ENCODE data around the gene STIP1. TPM values are rescaled to one million over a fixed set of nuclear protein-coding genes. Genes with fewer than 3 reads are reported as not detected.

Gene STIP1
- total and polyA plus RNA-seq, 9 of the 15 experiments (the other 6 are each of a cell fraction or from before 2014, with no cell fraction given), result 58.1 to 465 (median 346) TPM

- peak overlapping the region in 1 of 2 experiments; percentile 43; a peak in 1 of 4 replicates for H3K9ac ChIP-seq (ENCODE audit: insufficient read depth in 1 of 2, low read depth in 2 of 2, low read length in 2 of 2)
- in situ Hi-C loops (cut with MboI), result no loop called here
- 95% methylated on average over 16 of the region's 30 CpGs for WGBS (ENCODE audit: insufficient coverage, low coverage, missing lambda C conversion rate)
- ATAC-seq, result no peak
- TF ChIP-seq RBFOX2 (IDR thresholded peaks at IDR 0.05; ENCODE audit: low read depth, low read length) (0 out of 2 replicates have a peak, but pooled peaks have one; percentile 45), ATF7 (IDR thresholded peaks at IDR 0.05) (no peak), POLR2G (IDR thresholded peaks at IDR 0.05; ENCODE audit: low read depth, low read length) (0 out of 2 replicates have a peak, but pooled peaks have one; percentile 11), HMG20B (CRISPR knock-in tag; IDR thresholded peaks at IDR 0.05) (no peak), NFRKB (IDR thresholded peaks at IDR 0.05; ENCODE audit: low read depth) (no peak)
- intact Hi-C loops (cut with micrococcal nuclease), result no loop called here
- H2AFZ ChIP-seq (ENCODE audit: low read depth, low read length), result no peak overlapping the region
- BruUV-seq (replicated peaks), result no TSS peak
- peaks cover 84% of the 10 kb centered on the region; the same call in 2 of the 3 replicates for H3K36me3 ChIP-seq (ENCODE audit: control insufficient read depth, insufficient read depth, low read length)
- H3K4me3 ChIP-seq, result no peak overlapping the region
- CTCF ChIA-PET (ENCODE audit: low intra/inter-chr PET ratio), result no interaction called here
- H3K9me1 ChIP-seq (ENCODE audit: control insufficient read depth, insufficient read depth, low read length), result peaks cover 8% of the 10 kb centered on the region
- H3K4me2 ChIP-seq (ENCODE audit: insufficient read depth, low read length), result no peak overlapping the region
- POLR2A ChIA-PET, result interaction anchor here (0.6 to 7.8 kb wide), 3 partner anchors 14 to 39 kb away, joined by 3 to 77 read pairs (median 4); partner anchors contain the start of genes NUDT22 and TRPT1
- no peak overlapping the region for H3K27ac ChIP-seq (ENCODE audit: extremely low read depth, low read depth, low read length)
- DNase-seq (ENCODE audit: extremely low read depth in 1 of 4, low spot score in 3 of 4), result no peak
- FAIRE-seq, result no peak
- H3K9me3 ChIP-seq (replicated peaks; ENCODE audit: control insufficient read depth, insufficient read depth, low read depth, low read length), result no peaks in the 10 kb centered on the region
- H4K20me1 ChIP-seq (replicated peaks; ENCODE audit: control insufficient read depth, insufficient read depth, low read length), result no peaks in the 10 kb centered on the region
- H3K27me3 ChIP-seq (ENCODE audit: control insufficient read depth in 2 of 2, insufficient read depth in 2 of 2, low read length in 2 of 2), result no peaks in the 10 kb centered on the region
- peaks cover 39% of the 10 kb centered on the region for H3K79me2 ChIP-seq (ENCODE audit: control insufficient read depth, insufficient read depth, low read length)
- H3K4me1 ChIP-seq (replicated peaks in 1 of 2; ENCODE audit: control insufficient read depth in 2 of 2, insufficient read depth in 2 of 2, low read length in 2 of 2), result peaks cover 11 to 41% of the 10 kb centered on the region in 2 experiments
Measured at GRCh38 chr11:64211181-64211872, 25.4 kb downstream of the STIP1 start.

- BruUV-seq (replicated peaks), result no TSS peak
- Histone ChIP-seq H3K36me3 (ENCODE audit: control insufficient read depth, insufficient read depth, low read length) (peaks cover 83% of the 10 kb centered on the region), H3K27me3 (ENCODE audit: control insufficient read depth in 2 of 2, insufficient read depth in 2 of 2, low read length in 2 of 2) (no peaks in the 10 kb centered on the region), H3K79me2 (ENCODE audit: control insufficient read depth, insufficient read depth, low read length) (no peaks in the 10 kb centered on the region), H3K4me2 (ENCODE audit: insufficient read depth, low read length) (no peak overlapping the region), H4K20me1 (replicated peaks; ENCODE audit: control insufficient read depth, insufficient read depth, low read length) (no peaks in the 10 kb centered on the region), H2AFZ (ENCODE audit: low read depth, low read length) (no peak overlapping the region), H3K9me1 (ENCODE audit: control insufficient read depth, insufficient read depth, low read length) (no peaks in the 10 kb centered on the region), H3K4me1 (replicated peaks in 1 of 2; ENCODE audit: control insufficient read depth in 2 of 2, insufficient read depth in 2 of 2, low read length in 2 of 2) (peaks cover 0 to 15% of the 10 kb centered on the region in 2 experiments; a peak in 2 of 5 replicates), H3K9me3 (replicated peaks; ENCODE audit: control insufficient read depth, insufficient read depth, low read depth, low read length) (no peaks in the 10 kb centered on the region), H3K4me3 (no peak overlapping the region), H3K9ac (ENCODE audit: insufficient read depth in 1 of 2, low read depth in 2 of 2, low read length in 2 of 2) (no peak overlapping the region), H3K27ac (ENCODE audit: extremely low read depth, low read depth, low read length) (no peak overlapping the region)
- POLR2A ChIA-PET, result interaction anchor here (1.1 to 7.0 kb wide), 4 partner anchors 10 to 101 kb away, joined by 3 to 57 read pairs (median 14); partner anchors contain the start of genes FERMT3, NUDT22, TRMT112 and TRPT1
- TF ChIP-seq SMC3 (conservative IDR thresholded peaks at IDR 0.05; ENCODE audit: insufficient read depth, low read depth, low read length) (no peak), ZBTB8A (IDR thresholded peaks at IDR 0.05; ENCODE audit: partially characterized antibody) (no peak), CCAR2 (IDR thresholded peaks at IDR 0.05; ENCODE audit: low read depth, low read length) (no peak), NFXL1 (CRISPR knock-in tag; IDR thresholded peaks at IDR 0.05) (no peak), SAFB (IDR thresholded peaks at IDR 0.05; ENCODE audit: borderline replicate concordance, low read depth, low read length) (no peak), XRCC4 (IDR thresholded peaks at IDR 0.05; ENCODE audit: extremely low read depth, insufficient read depth, insufficient read length) (no peak), ZNF57 (CRISPR knock-in tag; IDR thresholded peaks at IDR 0.05) (no peak), POLR2G (IDR thresholded peaks at IDR 0.05; ENCODE audit: low read depth, low read length) (peak; percentile 29; the same call in 1 of the 2 replicates), PYGO2 (tag; IDR thresholded peaks at IDR 0.05) (no peak), NONO (IDR thresholded peaks at IDR 0.05; ENCODE audit: low read depth in 2 of 2, low read length in 1 of 2) (no peak), RBFOX2 (IDR thresholded peaks at IDR 0.05; ENCODE audit: low read depth, low read length) (0 out of 2 replicates have a peak, but pooled peaks have one; percentile 28)
- ATAC-seq (no peak), DNase-seq (ENCODE audit: extremely low read depth in 1 of 4, low spot score in 3 of 4) (no peak), FAIRE-seq (no peak)
- CTCF ChIA-PET (ENCODE audit: low intra/inter-chr PET ratio), result no interaction called here
- intact Hi-C loops (cut with micrococcal nuclease) (no loop called here), in situ Hi-C loops (cut with MboI) (no loop called here)
- 95% methylated on average over 6 of the region's 6 CpGs for WGBS (ENCODE audit: insufficient coverage, low coverage, missing lambda C conversion rate)
Measured at GRCh38 chr11:64216879-64217278, 30.9 kb downstream of the STIP1 start.
